Neural cell (in vitro differentiated cells): ENCODE data around the gene KRTAP5-6. TPM values are rescaled to one million over a fixed set of nuclear protein-coding genes. Genes with fewer than 3 reads are reported as not detected.
"Not testable (repeated sequence)": the region's sequence is repeated elsewhere in the genome, so short reads cannot be mapped to it uniquely, and the experiment has no call there.

Experiments
- H2AFZ ChIP-seq: fragments of 200-600, 300-800 bp; sonication (generic), shearing (Covaris generic); 2 replicates; pipeline ENCODE4 v1.6.0; 2014; ENCODE audit warnings: low read depth, mild to moderate bottlenecking, antibody characterized with exemption, low read length, moderate library complexity
- H3F3A ChIP-seq: fragments of 200-600 bp; shearing (Covaris generic); 2 replicates; pipeline ENCODE4 v1.6.1; 2016; ENCODE audit warnings: mild to moderate bottlenecking, moderate library complexity, mixed read lengths, antibody characterized with exemption, low read length; ENCODE audit not compliant: insufficient read depth, poor library complexity, severe bottlenecking
- H3K27ac ChIP-seq: fragments of 200-600, 300-800 bp; sonication (generic), shearing (Covaris generic); 2 replicates; pipeline ENCODE4 v1.5.1; 2014; ENCODE audit warnings: mild to moderate bottlenecking, low read length, moderate library complexity
- H3K27me3 ChIP-seq: fragments of 300-800, 200-600 bp; sonication (generic), shearing (Covaris generic); 2 replicates; pipeline ENCODE4 v1.6.0; 2014; ENCODE audit warnings: mild to moderate bottlenecking, low read depth, low read length, moderate library complexity; ENCODE audit not compliant: insufficient read depth
- H3K36me3 ChIP-seq: fragments of 300-800, 200-600 bp; sonication (generic), shearing (Covaris generic); 2 replicates; pipeline ENCODE4 v1.5.1; 2014; ENCODE audit warnings: mild to moderate bottlenecking, antibody characterized with exemption, low read length, moderate library complexity; ENCODE audit not compliant: insufficient read depth
- H3K4me2 ChIP-seq: fragments of 300-800, 200-600 bp; sonication (generic), shearing (Covaris generic); 2 replicates; pipeline ENCODE4 v1.6.0; 2014; ENCODE audit warnings: mild to moderate bottlenecking, low read length
- H3K4me3 ChIP-seq: fragments of 300-800, 200-600 bp; sonication (generic), shearing (Covaris generic); 2 replicates; pipeline ENCODE4 v1.5.1; 2014; ENCODE audit warnings: mild to moderate bottlenecking, low read length, moderate library complexity
- H3K79me2 ChIP-seq: fragments of 200-600 bp; shearing (Covaris generic); replicated peaks from 2 replicates; pipeline ENCODE4 v1.6.0; 2014; ENCODE audit warnings: mild to moderate bottlenecking, low read length, moderate library complexity; ENCODE audit not compliant: insufficient read depth
- H3K9ac ChIP-seq: fragments of 300-800, 200-600 bp; sonication (generic), shearing (Covaris generic); 2 replicates; pipeline ENCODE4 v1.6.1; 2016; ENCODE audit warnings: mild to moderate bottlenecking, low read length, mixed read lengths
- H3K9me2 ChIP-seq: fragments of 200-600 bp; shearing (Covaris generic); 2 replicates; pipeline ENCODE4 v1.6.1; 2016; ENCODE audit warnings: mild to moderate bottlenecking, low read length, mixed read lengths; ENCODE audit not compliant: insufficient read depth
- H3K9me3 ChIP-seq: fragments of 200-600, 300-800 bp; sonication (generic), shearing (Covaris generic); 2 replicates; pipeline ENCODE4 v1.6.1; 2016; ENCODE audit warnings: mild to moderate bottlenecking, mixed run types, low read length, moderate library complexity, mixed read lengths
- H4K20me1 ChIP-seq: fragments of 200-600 bp; shearing (Covaris generic); 2 replicates; pipeline ENCODE4 v1.6.1; 2016; ENCODE audit warnings: mild to moderate bottlenecking, mixed run types; ENCODE audit not compliant: insufficient read depth
- polyA plus RNA-seq: library from polyadenylated mRNA; depleted of rRNA; stranded (reverse); fragments of >200 nt; gene quantifications from 2 replicates; pipeline ENCODE4 v1.2.3, GENCODE V29; 2014

Gene KRTAP5-6
- polyA plus RNA-seq, 1 donor from 2014 or later = not detected

DNA sequence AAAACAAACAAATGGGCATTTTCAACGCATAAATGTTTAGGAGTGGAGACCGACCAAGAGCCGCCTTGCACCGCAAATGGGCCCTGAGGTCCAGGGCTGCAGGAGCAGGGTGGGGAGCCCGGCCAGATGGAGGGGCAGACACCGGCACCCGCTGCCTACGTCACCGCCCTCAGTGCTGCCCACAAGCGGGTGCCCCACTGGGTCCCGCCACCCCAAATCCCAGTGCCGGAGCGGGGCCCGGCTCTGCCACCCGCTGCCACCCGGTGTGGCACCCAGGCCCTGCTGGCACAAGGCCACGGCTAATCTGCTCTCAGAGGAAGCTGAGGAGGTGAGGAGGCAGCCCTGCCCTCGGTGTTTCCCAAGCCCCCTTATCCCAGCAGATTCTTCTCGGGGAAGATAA is 13.8 kb upstream of the KRTAP5-6 start:
- H3F3A ChIP-seq, H4K20me1 ChIP-seq, H3K27ac ChIP-seq, H3K4me3 ChIP-seq, H3K36me3 ChIP-seq, H3K79me2 ChIP-seq, H2AFZ ChIP-seq, H3K9ac ChIP-seq, H3K9me3 ChIP-seq, H3K4me2 ChIP-seq, H3K27me3 ChIP-seq, H3K9me2 ChIP-seq: not testable (repeated sequence)

DNA sequence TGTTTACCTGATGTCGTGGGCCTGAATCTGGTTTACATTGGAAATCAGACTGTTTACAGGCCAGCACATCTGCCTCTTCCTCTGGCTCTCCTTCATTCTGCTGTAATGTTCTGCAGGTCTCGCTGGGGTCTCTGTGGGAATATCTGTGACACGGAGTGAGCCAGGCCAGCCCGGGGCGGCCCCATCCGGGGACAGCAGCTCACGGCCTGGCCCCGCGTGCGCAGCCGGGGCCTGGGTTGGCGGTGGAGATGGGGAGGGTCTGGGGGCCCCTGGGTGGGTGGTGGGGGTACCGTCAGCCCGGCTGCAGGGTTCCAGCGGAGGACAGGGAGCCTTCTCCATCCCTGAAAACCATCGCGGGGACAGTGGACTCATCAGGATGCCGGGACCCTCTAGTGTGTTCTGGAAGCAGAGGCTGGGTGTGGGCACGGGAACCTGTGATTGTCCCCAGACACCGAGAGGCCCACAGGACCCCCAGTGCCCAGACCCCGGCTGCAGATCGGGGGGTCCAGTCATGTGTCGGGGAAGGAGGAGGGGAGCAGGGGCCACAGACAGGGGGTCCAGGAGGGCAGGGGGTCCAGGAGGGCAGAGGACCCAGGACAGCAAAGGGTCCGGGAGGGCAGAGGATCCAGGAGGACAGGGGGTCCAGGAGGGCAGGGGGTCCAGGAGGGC is 13.0 kb upstream of the KRTAP5-6 start:
- H3K9me2 ChIP-seq, H3K4me3 ChIP-seq, H3K36me3 ChIP-seq, H3K4me2 ChIP-seq, H3K27ac ChIP-seq, H3F3A ChIP-seq, H2AFZ ChIP-seq, H4K20me1 ChIP-seq, H3K9me3 ChIP-seq, H3K27me3 ChIP-seq, H3K79me2 ChIP-seq, H3K9ac ChIP-seq: not testable (repeated sequence)

DNA sequence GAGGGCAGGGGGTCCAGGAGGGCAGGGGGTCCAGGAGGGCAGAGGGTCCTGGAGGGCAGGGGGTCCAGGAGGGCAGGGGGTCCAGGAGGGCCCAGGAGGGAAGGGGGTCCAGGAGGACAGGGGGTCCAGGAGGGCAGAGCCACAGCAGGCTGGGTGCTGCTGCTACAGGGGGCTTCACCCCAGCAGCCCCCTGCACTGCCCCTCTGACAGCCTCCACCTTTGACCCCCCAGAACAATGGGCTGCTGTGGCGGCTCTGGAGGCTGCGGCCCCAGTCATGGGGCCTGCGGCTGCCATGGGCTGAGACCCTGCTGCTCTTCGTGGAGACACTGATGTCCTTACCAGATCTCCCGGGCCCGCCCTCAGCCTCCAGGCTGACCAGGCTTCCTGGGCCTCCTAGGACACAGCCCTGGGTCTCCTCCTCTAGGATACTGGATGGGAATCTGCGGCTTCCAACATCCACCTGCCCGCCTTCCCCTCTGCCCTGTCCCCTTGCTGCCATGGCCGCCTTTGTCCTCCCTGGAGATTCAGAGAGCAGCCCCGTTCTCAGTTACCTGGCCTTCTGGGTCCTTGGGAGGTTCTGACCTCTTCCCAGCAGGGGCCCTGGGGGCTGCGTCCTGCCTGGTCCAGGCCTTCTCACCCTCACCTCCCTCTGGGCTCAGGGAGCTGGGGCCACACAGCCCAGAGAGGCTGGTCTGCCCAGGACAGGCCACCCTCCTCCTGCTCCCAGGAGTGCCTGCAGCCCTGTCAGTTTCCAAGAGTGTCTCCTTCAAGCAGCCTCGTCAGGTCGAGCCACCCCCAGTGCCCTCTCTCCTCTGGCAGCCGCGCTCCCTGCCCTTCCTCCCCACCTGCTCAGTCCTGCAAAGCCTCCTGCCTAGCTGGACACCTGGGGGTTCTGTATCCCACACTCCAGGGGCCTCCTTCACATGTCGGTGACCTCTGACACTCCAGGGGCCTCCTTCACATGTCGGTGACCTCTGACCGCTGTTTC is 11.8 kb upstream of the KRTAP5-6 start:
- H4K20me1 ChIP-seq, H3K4me2 ChIP-seq, H3K79me2 ChIP-seq, H3K36me3 ChIP-seq, H3K27me3 ChIP-seq, H3K9ac ChIP-seq, H3K9me2 ChIP-seq, H3K27ac ChIP-seq, H2AFZ ChIP-seq, H3K9me3 ChIP-seq, H3F3A ChIP-seq, H3K4me3 ChIP-seq: not testable (repeated sequence)

DNA sequence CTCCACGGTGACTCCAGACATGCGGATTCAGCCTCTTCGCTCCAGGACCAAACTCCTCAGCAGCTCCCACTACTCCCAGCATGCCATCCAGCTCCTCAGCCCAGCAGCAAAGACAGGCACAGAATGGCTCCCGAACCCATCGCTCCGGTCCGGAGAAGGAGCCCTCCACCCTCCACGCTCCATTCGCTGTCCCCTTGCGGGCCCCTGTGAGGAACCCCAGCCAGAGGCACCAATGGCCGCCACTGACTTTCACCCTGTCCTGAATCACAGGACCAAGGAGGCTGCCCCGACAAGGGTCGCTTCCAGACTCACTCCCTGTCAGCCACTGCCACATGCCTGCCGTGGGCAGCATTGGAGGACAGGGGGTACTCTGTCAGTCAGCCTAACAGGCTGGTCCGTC is 10.8 kb upstream of the KRTAP5-6 start:
- not testable (repeated sequence) for H3K36me3 ChIP-seq, H4K20me1 ChIP-seq

DNA sequence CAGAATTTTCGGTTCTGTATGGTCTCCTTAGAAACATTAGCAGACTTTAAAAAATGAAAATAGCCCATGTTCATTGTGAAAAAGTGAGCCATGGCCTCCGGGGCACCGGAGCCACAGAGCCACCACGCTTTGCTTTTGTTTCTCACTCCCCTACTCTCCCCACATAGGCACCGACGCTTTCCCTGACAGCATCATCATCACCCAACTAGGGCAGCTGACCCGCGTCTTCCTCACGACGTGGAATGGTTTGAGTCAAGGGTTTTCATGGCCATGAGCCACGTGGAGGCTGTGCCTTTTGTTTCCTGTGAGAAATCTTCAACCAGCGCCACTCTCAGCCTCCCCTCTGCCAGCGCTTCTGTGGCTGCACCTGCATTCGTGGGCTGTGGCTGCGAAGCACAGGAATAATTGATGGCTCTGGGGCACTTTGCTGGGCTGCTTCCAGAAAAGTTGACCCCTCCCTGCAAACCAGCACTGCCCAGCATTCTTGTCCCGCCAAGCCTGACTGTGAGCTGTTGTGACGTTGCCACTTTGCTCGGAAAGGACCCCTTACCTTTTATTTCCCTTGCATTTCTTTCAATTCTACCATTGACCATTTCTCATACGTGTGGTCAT is 8.6 kb upstream of the KRTAP5-6 start:
- not testable (repeated sequence) for H3K36me3 ChIP-seq, H3K9me3 ChIP-seq, H3K4me3 ChIP-seq, H3F3A ChIP-seq, H3K27me3 ChIP-seq, H3K4me2 ChIP-seq, H3K9me2 ChIP-seq, H3K79me2 ChIP-seq, H3K27ac ChIP-seq, H2AFZ ChIP-seq, H4K20me1 ChIP-seq, H3K9ac ChIP-seq

More for the DNA sequence above, 10.8 kb upstream of the KRTAP5-6 start:
- not testable (repeated sequence) for H3K4me3 ChIP-seq, H2AFZ ChIP-seq, H3F3A ChIP-seq, H3K4me2 ChIP-seq, H3K27ac ChIP-seq, H3K9me3 ChIP-seq, H3K9ac ChIP-seq, H3K27me3 ChIP-seq, H3K9me2 ChIP-seq, H3K79me2 ChIP-seq

DNA sequence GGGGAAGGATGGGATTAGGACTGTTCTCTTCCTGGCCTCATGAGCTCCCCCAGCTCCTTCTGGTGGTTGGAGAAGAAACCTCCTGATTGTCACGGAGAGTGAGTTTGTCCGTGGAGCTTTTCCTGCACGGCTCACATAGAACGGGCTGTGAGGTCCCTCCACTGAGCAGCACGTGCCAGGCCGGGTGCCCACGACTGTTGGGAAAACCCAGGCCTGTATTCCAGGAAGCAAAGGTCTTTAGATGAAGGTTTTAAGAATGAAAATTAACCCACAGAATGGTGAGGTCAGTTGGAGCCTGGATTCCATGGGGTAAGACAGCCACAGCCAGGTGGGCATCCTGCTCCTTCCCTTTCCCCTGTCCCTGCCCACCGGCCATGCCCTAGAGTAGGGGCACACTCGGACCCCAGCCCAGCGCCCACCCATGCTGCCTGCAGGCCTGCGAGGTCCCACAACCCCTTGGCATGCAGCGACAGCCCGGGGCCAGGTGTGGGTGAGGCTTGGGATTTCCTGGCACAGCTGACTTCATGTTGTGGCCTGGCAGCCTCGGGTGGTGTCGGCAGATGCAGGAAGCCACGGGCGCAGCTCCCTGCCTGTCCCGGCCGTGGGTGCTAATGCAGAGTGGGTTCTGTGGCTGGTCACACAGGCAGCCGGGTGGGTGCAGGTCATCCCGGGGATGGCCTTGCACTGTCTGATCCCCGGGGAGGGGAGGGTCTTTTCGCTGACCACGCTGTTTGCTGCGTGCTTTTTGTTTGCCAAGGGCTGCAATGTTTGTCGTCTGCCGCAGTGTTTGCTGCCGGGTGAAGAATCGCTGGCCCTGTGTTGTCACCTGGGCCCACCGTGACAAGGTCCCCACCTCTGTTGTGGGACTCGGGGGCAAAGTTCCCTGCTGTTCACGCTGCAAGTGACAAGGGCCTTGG is 7.5 kb upstream of the KRTAP5-6 start:
- not testable (repeated sequence) for H3K9me3 ChIP-seq, H3K36me3 ChIP-seq, H4K20me1 ChIP-seq, H3F3A ChIP-seq, H3K27ac ChIP-seq, H3K79me2 ChIP-seq, H3K27me3 ChIP-seq, H3K4me3 ChIP-seq, H3K9me2 ChIP-seq, H3K9ac ChIP-seq, H2AFZ ChIP-seq, H3K4me2 ChIP-seq
